ENCODE results near the gene RIMKLB.

The RIMKLB gene

GRCh38 chr12:8661751-8662150 is 36.0 kb upstream of the RIMKLB start:
- TF ChIP-seq SP1 (IDR thresholded peaks at IDR 0.05) (no peak), FOXK2 (IDR thresholded peaks at IDR 0.05) (no peak), ARNT (IDR thresholded peaks at IDR 0.05) (no peak), TARDBP (IDR thresholded peaks at IDR 0.05) (no peak), ZNF384 (IDR thresholded peaks at IDR 0.05) (no peak), HDGF (IDR thresholded peaks at IDR 0.05; ENCODE audit: borderline replicate concordance) (no peak), LEF1 (IDR thresholded peaks at IDR 0.05; ENCODE audit: borderline replicate concordance) (no peak), PKNOX1 (IDR thresholded peaks at IDR 0.05) (no peak), CTBP1 (IDR thresholded peaks at IDR 0.05; ENCODE audit: borderline replicate concordance) (no peak), SUZ12 (IDR thresholded peaks at IDR 0.05) (no peak), BHLHE40 (IDR thresholded peaks at IDR 0.05; ENCODE audit: borderline replicate concordance) (no peak), FOXM1 (IDR thresholded peaks at IDR 0.05; ENCODE audit: borderline replicate concordance) (no peak), FOXA1 (IDR thresholded peaks at IDR 0.05) (no peak)

GRCh38 chr12:8662593-8662992 is 35.2 kb upstream of the RIMKLB start, which contains the start of gene MFAP5:
MFAP5 (minus strand) TSS chr12:8662826; CDS start chr12:8662104, 722 bp downstream.
- CTCF ChIA-PET = interaction anchor here (0.7 kb wide), 1 partner anchor 198 kb away, joined by 3 read pairs; no protein-coding TSS in a partner anchor

More at GRCh38 chr12:8661751-8662150, 36.0 kb upstream of the RIMKLB start:
- POLR2A ChIA-PET = no interaction called here
- no peak for DNase-seq (ENCODE audit: extremely low spot score)
- CTCF ChIA-PET = interaction anchor here (0.8 kb wide), 1 partner anchor 196 kb away, joined by 3 read pairs; no protein-coding TSS in a partner anchor

GRCh38 chr12:8664228-8664913 is 33.4 kb upstream of the RIMKLB start:
- TF ChIP-seq ELF4 (IDR thresholded peaks at IDR 0.05) = no peak
- TF ChIP-seq L3MBTL2 (conservative IDR thresholded peaks at IDR 0.05) = no peak
- TF ChIP-seq ARNT (IDR thresholded peaks at IDR 0.05) = no peak
- TF ChIP-seq SP1 (IDR thresholded peaks at IDR 0.05) = no peak
- no peak for TF ChIP-seq LEF1 (IDR thresholded peaks at IDR 0.05; ENCODE audit: borderline replicate concordance)
- TF ChIP-seq FOXK2 (IDR thresholded peaks at IDR 0.05) = no peak
- no peak for TF ChIP-seq TARDBP (IDR thresholded peaks at IDR 0.05)
- no peak for DNase-seq (ENCODE audit: extremely low spot score)
- ChIA-PET CTCF (no interaction called here), POLR2A (no interaction called here)

More at GRCh38 chr12:8662593-8662992, 35.2 kb upstream of the RIMKLB start, which contains the start of gene MFAP5:
- POLR2A ChIA-PET = no interaction called here
- no peak for TF ChIP-seq TARDBP (IDR thresholded peaks at IDR 0.05)
- TF ChIP-seq ZNF384 (IDR thresholded peaks at IDR 0.05) = no peak
- TF ChIP-seq FOXM1 (IDR thresholded peaks at IDR 0.05; ENCODE audit: borderline replicate concordance) = no peak
- no peak for TF ChIP-seq FOXA1 (IDR thresholded peaks at IDR 0.05)
- TF ChIP-seq PKNOX1 (IDR thresholded peaks at IDR 0.05) = no peak
- TF ChIP-seq NFRKB (IDR thresholded peaks at IDR 0.05) = no peak
- no peak for TF ChIP-seq FOXK2 (IDR thresholded peaks at IDR 0.05)
- no peak for TF ChIP-seq SP1 (IDR thresholded peaks at IDR 0.05)
- TF ChIP-seq ELF4 (IDR thresholded peaks at IDR 0.05) = no peak
- no peak for TF ChIP-seq BHLHE40 (IDR thresholded peaks at IDR 0.05; ENCODE audit: borderline replicate concordance)
- TF ChIP-seq LEF1 (IDR thresholded peaks at IDR 0.05; ENCODE audit: borderline replicate concordance) = no peak
- no peak for TF ChIP-seq HDGF (IDR thresholded peaks at IDR 0.05; ENCODE audit: borderline replicate concordance)
- TF ChIP-seq ARNT (IDR thresholded peaks at IDR 0.05) = no peak
- TF ChIP-seq CTBP1 (IDR thresholded peaks at IDR 0.05; ENCODE audit: borderline replicate concordance) = no peak
- no peak for TF ChIP-seq SUZ12 (IDR thresholded peaks at IDR 0.05)
- no peak for TF ChIP-seq L3MBTL2 (conservative IDR thresholded peaks at IDR 0.05)
- DNase-seq (ENCODE audit: extremely low spot score) = no peak

GRCh38 chr12:8665759-8666158 is 32.0 kb upstream of the RIMKLB start:
- POLR2A ChIA-PET = no interaction called here
- DNase-seq (ENCODE audit: extremely low spot score) = no peak
- TF ChIP-seq TARDBP (IDR thresholded peaks at IDR 0.05) = no peak
- CTCF ChIA-PET = interaction anchor here (1.2 kb wide), 1 partner anchor 225 kb away, joined by 4 read pairs; no protein-coding TSS in a partner anchor

GRCh38 chr12:8667270-8667669 is 30.5 kb upstream of the RIMKLB start:
- ChIA-PET CTCF (no interaction called here), POLR2A (no interaction called here)
- TF ChIP-seq ARNT (IDR thresholded peaks at IDR 0.05) = no peak
- TF ChIP-seq FOXM1 (IDR thresholded peaks at IDR 0.05; ENCODE audit: borderline replicate concordance) = no peak
- TF ChIP-seq L3MBTL2 (conservative IDR thresholded peaks at IDR 0.05) = no peak
- no peak for TF ChIP-seq FOXK2 (IDR thresholded peaks at IDR 0.05)
- no peak for TF ChIP-seq HDGF (IDR thresholded peaks at IDR 0.05; ENCODE audit: borderline replicate concordance)
- no peak for TF ChIP-seq SP1 (IDR thresholded peaks at IDR 0.05)
- TF ChIP-seq ZNF384 (IDR thresholded peaks at IDR 0.05) = no peak
- TF ChIP-seq SUZ12 (IDR thresholded peaks at IDR 0.05) = no peak
- no peak for TF ChIP-seq LEF1 (IDR thresholded peaks at IDR 0.05; ENCODE audit: borderline replicate concordance)
- no peak for TF ChIP-seq TARDBP (IDR thresholded peaks at IDR 0.05)
- TF ChIP-seq CTBP1 (IDR thresholded peaks at IDR 0.05; ENCODE audit: borderline replicate concordance) = no peak
- no peak for TF ChIP-seq NFRKB (IDR thresholded peaks at IDR 0.05)
- no peak for TF ChIP-seq BHLHE40 (IDR thresholded peaks at IDR 0.05; ENCODE audit: borderline replicate concordance)
- no peak for TF ChIP-seq ELF4 (IDR thresholded peaks at IDR 0.05)
- TF ChIP-seq FOXA1 (IDR thresholded peaks at IDR 0.05) = no peak
- TF ChIP-seq PKNOX1 (IDR thresholded peaks at IDR 0.05) = no peak
- DNase-seq (ENCODE audit: extremely low spot score) = no peak

- CTCF ChIA-PET = interaction anchor here (1.3 kb wide), 1 partner anchor 13 kb away, joined by 4 read pairs; no protein-coding TSS in a partner anchor
- POLR2A ChIA-PET = no interaction called here
- DNase-seq (ENCODE audit: extremely low spot score) = no peak
- no peak for TF ChIP-seq FOXK2 (IDR thresholded peaks at IDR 0.05)
These were observed 29.4 kb upstream of the RIMKLB start for GRCh38 chr12:8668441-8668840.

Measured in HEK293T (cell line).